ENCODE data around the gene GPR26. TPM values are rescaled to one million over a fixed set of nuclear protein-coding genes. Genes with fewer than 3 reads are reported as not detected.

The GPR26 gene
- total and polyA plus RNA-seq, 8 donors = not detected

DNA sequence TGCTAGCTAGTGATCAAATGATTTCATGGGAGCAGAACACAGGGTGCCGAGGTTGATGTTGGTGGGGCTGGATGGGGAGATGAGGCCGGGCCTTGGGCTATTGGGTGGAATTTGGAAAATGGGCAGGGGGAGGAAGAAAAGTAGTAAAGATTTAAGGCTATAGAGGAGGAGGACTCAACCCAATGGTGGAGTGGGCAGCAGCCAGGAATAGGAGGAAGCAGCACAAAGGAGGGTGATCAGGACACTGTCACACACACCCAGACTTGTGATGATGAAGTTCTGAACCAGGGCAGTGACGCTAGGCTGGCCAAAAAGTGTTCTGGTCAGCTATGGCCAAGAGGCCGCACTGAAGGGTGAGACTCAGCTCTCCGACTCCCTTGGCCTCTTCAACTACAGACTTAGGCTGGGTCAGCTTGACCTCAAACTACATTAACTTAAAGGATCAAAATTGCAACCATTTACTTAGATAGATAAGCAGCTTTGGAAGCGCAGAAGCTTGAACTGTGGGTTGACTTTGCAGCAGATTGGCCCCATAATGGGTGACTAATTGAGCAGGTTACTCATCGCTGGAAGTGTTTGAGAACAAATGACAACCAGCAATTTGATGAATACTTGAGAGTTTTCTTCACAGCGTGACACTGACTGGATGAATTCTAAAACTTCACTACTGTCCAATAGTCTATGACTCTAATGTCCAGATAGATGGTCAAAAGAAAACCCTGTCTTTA lies 29.4 kb upstream of the GPR26 start:
- Histone ChIP-seq H3K9me3 (peaks cover 0 to 7% (median 0%) of the 10 kb centered on the region in 4 donors), H3K4me3 (no peak overlapping the region), H3K36me3 (no peaks in the 10 kb centered on the region), H3K4me1 (no peaks in the 10 kb centered on the region), H3K27me3 (peaks cover 0 to 19% (median 0%) of the 10 kb centered on the region in 3 donors), H3K27ac (no peak overlapping the region)
- DNase-seq = no peak
- intact Hi-C loops (cut with DNase I; ENCODE audit: low total_unique reads) = no loop called here
- TF ChIP-seq CTCF (IDR thresholded peaks at IDR 0.05) = no peak
- 73 to 84% (median 80%) methylated on average over 8 of the region's 8 CpGs for WGBS, 5 donors

DNA sequence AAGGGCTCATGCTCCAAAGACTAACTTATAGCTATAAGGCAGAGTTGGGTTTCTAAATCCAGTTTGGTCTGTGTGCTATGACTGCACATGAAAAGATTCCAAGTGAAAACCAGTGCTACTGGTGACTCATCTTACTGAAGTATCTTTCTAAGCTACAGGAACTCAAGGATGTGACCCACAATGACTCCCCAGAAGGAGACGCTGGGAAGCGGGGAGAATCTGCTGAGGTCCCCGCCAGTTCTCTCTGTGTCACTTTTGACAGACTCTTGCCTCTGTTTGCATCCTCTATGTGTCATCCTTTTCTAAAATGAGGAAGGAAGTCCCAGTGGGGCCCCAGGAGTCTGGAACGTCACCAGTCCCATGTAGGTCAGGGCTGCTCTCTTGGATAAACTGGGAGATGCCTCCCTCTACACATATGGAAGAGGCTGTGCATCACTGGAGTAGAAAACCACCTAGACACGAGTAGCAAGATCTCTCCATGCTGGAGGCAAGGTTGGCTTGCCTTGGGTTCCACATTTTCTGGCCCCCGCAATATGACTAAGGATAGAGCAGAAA lies 28.8 kb upstream of the GPR26 start:
- TF ChIP-seq POLR2A (IDR thresholded peaks at IDR 0.05) = no peak
- TF ChIP-seq POLR2AphosphoS5 (IDR thresholded peaks at IDR 0.05) = no peak
- TF ChIP-seq EP300 (IDR thresholded peaks at IDR 0.05) = no peak
- TF ChIP-seq CTCF (IDR thresholded peaks at IDR 0.05) = no peak
- peaks cover 0 to 19% (median 0%) of the 10 kb centered on the region in 3 donors for H3K27me3 ChIP-seq
- H3K4me3 ChIP-seq = no peak overlapping the region
- H3K36me3 ChIP-seq = no peaks in the 10 kb centered on the region
- H3K4me1 ChIP-seq = no peaks in the 10 kb centered on the region
- peaks cover 0 to 3% (median 0%) of the 10 kb centered on the region in 4 donors for H3K9me3 ChIP-seq
- 59 to 75% (median 67%) methylated on average over 6 of the region's 6 CpGs for WGBS, 5 donors
- H3K27ac ChIP-seq = no peak overlapping the region
- intact Hi-C loops (cut with DNase I; ENCODE audit: low total_unique reads) = no loop called here
- DNase-seq = no peak

DNA sequence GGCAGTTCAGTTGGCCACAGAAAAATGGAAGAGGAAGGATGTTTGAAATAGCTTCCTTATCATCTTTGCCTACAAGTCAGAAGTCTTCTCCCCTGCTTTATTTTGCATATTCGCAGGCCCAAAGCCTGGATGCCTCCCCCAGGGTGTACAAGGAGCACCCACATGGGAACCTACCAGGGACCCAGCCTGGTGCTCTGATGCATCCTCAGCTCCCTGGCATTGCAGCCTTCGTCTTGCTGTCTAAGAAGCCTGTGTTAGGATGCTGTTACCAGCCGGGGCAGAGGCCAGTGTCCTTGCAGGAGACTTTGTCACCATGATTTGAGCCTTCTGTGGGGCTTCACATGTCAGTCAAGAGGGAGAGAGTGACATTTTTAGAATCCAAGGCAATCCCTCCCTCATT lies 27.0 kb upstream of the GPR26 start:
- no peak overlapping the region for H3K4me3 ChIP-seq
- no peak for DNase-seq
- H3K4me1 ChIP-seq = no peaks in the 10 kb centered on the region
- H3K36me3 ChIP-seq = no peaks in the 10 kb centered on the region
- no peak for TF ChIP-seq EP300 (IDR thresholded peaks at IDR 0.05)
- no peak for TF ChIP-seq POLR2A (IDR thresholded peaks at IDR 0.05)
- no peak for TF ChIP-seq POLR2AphosphoS5 (IDR thresholded peaks at IDR 0.05)
- TF ChIP-seq CTCF (IDR thresholded peaks at IDR 0.05) = no peak
- H3K27ac ChIP-seq = no peak overlapping the region
- intact Hi-C loops (cut with DNase I; ENCODE audit: low total_unique reads) = no loop called here
- no peaks in the 10 kb centered on the region for H3K9me3 ChIP-seq
- 64 to 71% (median 66%) methylated on average over 3 of the region's 3 CpGs for WGBS, 5 donors
- H3K27me3 ChIP-seq = peaks cover 0 to 29% (median 2%) of the 10 kb centered on the region in 3 donors

DNA sequence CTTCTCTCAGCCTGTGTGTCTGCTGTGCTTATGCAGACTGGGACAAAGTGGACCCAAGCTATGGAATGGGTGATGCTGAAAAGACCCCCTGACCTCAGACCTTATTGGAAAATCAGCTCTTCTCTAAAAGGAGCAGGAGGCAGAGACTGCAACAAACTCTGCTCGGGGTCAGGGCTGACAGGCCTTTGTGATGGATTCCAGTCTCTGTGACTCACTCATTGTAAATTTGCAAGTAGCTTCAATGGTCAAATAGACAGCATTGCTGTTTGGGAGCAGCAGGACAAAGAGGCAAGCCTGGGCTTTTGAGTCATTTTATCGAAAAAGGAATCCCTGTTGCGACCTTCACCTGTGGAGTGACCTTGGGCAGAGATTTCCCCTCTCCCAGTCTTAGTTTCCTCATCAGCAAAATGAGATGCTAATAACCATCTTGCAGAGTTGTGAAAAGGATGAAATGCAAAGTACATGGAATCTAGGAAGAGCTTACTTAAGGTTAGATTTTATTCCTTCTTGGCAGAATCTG lies 26.1 kb upstream of the GPR26 start:
- TF ChIP-seq EP300 (IDR thresholded peaks at IDR 0.05) (no peak), POLR2A (IDR thresholded peaks at IDR 0.05) (no peak)
- 43 to 57% (median 53%) methylated on average over 3 of the region's 3 CpGs for WGBS, 5 donors
- Histone ChIP-seq H3K4me1 (no peaks in the 10 kb centered on the region), H3K9me3 (no peaks in the 10 kb centered on the region), H3K27ac (no peak overlapping the region), H3K36me3 (no peaks in the 10 kb centered on the region), H3K27me3 (peaks cover 0 to 35% (median 5%) of the 10 kb centered on the region in 3 donors), H3K4me3 (no peak overlapping the region)
- intact Hi-C loops (cut with DNase I; ENCODE audit: low total_unique reads) = no loop called here
- DNase-seq = no peak

DNA sequence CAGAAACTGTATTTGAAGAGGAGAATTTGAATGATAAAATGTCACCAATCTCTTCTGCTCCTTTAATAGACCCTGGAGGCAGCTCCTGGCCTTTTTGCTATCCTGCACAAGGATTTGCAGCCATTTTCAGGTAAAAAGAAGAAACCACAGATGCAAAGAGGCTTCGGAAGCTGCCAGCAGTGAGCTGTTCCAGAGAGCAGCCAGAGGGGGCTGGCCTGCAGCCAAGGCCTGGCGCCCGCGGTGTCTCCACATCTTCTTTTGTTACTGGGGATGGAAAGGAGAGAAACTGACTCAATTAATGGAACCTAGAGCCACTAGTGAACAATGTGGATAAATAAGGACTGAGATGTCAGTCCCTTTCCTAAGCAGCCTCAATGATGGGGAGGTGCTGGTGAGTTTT lies 23.9 kb upstream of the GPR26 start:
- DNase-seq = peak; percentile 7 to 23
- intact Hi-C loops (cut with DNase I; ENCODE audit: low total_unique reads) = no loop called here
- no peak overlapping the region for H3K27ac ChIP-seq
- TF ChIP-seq EP300 (IDR thresholded peaks at IDR 0.05) (no peak), POLR2AphosphoS5 (IDR thresholded peaks at IDR 0.05) (no peak), CTCF (IDR thresholded peaks at IDR 0.05) (no peak), POLR2A (IDR thresholded peaks at IDR 0.05) (no peak)
- WGBS, 5 donors = 29 to 56% (median 40%) methylated on average over 4 of the region's 4 CpGs
- peaks cover 0 to 40% (median 5%) of the 10 kb centered on the region in 3 donors for H3K27me3 ChIP-seq
- no peaks in the 10 kb centered on the region for H3K36me3 ChIP-seq
- H3K4me1 ChIP-seq = no peaks in the 10 kb centered on the region
- no peaks in the 10 kb centered on the region for H3K9me3 ChIP-seq
- H3K4me3 ChIP-seq = no peak overlapping the region
